ENCODE results near the gene CXorf38.

DNA sequence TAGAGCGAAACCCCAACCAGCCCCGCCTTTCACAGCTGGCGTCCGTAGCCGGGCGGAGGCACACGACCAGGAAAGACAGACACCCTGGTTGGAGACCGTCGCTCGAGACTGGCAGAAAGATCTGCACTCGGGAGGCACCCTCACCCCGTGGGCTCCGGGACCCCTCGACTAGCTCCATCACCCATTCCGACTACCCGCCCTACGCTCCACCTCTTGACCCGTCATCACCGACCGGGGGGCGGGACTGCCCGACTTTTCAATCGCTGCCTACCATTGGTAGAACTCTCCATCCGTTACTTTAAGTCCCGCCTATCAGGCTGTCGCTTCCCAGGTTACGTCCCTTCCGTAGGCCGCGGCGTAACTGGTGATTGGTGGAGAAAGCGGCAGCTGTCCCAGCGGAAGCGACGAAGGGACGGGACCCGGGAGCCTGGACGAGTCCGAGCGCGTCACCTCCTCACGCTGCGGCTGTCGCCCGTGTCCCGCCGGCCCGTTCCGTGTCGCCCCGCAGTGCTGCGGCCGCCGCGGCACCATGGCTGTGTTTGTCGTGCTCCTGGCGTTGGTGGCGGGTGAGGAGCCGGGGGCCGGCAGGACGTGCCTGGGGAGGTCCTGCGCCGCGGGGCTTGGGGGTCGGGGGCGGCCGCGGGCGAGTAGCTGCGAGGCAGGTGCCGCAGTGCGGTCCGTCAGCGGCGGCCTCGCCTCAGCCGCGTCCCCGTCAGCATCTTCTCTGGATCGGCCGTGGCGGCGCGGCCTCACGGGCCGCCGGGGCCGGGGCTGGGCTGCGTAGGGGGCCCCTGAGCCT lies 66.6 kb downstream of the CXorf38 start, which contains the start of gene ATP6AP2:
- TF ChIP-seq POLR2A (IDR thresholded peaks at IDR 0.05): peak; percentile 79 to 84
- TF ChIP-seq, protein P1, sequence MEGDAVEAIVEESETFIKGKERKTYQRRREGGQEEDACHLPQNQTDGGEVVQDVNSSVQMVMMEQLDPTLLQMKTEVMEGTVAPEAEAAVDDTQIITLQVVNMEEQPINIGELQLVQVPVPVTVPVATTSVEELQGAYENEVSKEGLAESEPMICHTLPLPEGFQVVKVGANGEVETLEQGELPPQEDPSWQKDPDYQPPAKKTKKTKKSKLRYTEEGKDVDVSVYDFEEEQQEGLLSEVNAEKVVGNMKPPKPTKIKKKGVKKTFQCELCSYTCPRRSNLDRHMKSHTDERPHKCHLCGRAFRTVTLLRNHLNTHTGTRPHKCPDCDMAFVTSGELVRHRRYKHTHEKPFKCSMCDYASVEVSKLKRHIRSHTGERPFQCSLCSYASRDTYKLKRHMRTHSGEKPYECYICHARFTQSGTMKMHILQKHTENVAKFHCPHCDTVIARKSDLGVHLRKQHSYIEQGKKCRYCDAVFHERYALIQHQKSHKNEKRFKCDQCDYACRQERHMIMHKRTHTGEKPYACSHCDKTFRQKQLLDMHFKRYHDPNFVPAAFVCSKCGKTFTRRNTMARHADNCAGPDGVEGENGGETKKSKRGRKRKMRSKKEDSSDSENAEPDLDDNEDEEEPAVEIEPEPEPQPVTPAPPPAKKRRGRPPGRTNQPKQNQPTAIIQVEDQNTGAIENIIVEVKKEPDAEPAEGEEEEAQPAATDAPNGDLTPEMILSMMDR (IDR thresholded peaks at IDR 0.05): no peak
